GM12865 (cell line): Measurements from ENCODE around the gene DCAF4.

Experiments used
- DNase-seq: peaks from one replicate; pipeline ENCODE4 v3.0.0; 2010; ENCODE audit warnings: low read depth
- H3K4me3 ChIP-seq: 2 replicates; pipeline ENCODE4 v1.5.1; 2011; ENCODE audit warnings: mild to moderate bottlenecking, low read depth, low read length, control low read depth
- TF ChIP-seq, protein P1 (sequence below): IDR thresholded peaks from 2 replicates; pipeline ENCODE4 v1.5.1; 2011; ENCODE audit warnings: low read length, control low read depth, low read depth, inconsistent platforms; ENCODE audit not compliant: insufficient read depth; ENCODE audit errors: missing control alignments

The DCAF4 gene

DNA sequence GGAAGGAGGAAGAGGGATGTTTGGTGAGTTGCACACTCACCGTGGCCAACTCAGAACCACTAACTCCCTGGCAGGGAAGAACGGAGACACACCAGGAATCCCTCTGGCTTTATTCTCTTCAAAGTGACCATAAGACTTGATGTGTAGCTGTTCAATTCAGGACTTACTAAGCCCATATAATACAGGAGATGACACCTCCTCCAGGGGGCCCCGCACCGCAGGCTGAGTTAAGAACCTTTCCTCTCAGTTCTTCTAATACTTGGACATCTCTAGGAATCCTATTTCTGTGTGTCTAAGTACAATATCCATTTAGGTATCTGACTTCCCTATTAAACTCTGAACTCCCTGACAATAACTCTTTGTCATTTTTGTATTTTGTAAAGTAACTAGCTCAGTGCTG lies 49.5 kb downstream of the DCAF4 start:
- TF ChIP-seq, protein P1, sequence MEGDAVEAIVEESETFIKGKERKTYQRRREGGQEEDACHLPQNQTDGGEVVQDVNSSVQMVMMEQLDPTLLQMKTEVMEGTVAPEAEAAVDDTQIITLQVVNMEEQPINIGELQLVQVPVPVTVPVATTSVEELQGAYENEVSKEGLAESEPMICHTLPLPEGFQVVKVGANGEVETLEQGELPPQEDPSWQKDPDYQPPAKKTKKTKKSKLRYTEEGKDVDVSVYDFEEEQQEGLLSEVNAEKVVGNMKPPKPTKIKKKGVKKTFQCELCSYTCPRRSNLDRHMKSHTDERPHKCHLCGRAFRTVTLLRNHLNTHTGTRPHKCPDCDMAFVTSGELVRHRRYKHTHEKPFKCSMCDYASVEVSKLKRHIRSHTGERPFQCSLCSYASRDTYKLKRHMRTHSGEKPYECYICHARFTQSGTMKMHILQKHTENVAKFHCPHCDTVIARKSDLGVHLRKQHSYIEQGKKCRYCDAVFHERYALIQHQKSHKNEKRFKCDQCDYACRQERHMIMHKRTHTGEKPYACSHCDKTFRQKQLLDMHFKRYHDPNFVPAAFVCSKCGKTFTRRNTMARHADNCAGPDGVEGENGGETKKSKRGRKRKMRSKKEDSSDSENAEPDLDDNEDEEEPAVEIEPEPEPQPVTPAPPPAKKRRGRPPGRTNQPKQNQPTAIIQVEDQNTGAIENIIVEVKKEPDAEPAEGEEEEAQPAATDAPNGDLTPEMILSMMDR, result no peak
- no peak overlapping the region for H3K4me3 ChIP-seq
- peak; percentile 17 for DNase-seq

DNA sequence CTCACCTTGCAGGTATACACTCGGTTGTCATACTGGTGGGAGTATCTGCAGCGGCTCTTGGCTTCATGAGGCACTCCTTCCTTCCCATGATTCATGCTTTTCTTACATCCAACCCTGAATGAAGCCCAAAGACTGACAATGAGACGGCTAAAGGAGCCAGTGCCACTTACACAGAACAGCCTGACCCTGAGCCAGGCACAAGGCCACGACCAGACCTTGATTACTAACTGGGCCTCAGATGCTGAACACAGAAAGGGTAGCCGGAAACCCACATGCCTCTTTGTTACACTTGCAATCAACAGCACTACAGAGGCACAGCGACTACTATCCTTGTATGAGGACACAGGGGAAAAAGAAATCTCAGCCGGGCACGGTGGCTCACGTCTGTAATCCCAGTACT lies 52.6 kb downstream of the DCAF4 start:
- no peak for DNase-seq
- TF ChIP-seq, protein P1, result no peak
- H3K4me3 ChIP-seq, result no peak overlapping the region

DNA sequence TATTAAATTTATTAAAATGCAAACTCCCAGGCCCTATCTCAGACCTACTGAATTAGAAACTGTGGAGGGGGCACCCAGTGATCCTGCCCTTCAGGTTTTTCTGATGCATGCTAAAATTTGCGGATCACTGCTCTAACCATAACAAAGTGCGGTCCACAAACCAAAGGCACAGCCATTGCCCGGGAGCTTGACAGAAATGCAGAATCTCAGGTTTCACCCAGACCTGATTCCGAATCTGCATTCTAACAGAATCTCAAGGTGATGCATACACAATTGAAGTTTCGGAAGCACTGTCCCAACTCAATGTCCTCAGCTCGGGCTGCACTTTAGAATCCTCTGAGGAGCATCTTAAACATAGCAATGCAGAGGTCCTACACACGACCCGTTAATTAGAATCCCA lies 54.6 kb downstream of the DCAF4 start:
- DNase-seq, result no peak
- no peak overlapping the region for H3K4me3 ChIP-seq
- TF ChIP-seq, protein P1, result no peak

DNA sequence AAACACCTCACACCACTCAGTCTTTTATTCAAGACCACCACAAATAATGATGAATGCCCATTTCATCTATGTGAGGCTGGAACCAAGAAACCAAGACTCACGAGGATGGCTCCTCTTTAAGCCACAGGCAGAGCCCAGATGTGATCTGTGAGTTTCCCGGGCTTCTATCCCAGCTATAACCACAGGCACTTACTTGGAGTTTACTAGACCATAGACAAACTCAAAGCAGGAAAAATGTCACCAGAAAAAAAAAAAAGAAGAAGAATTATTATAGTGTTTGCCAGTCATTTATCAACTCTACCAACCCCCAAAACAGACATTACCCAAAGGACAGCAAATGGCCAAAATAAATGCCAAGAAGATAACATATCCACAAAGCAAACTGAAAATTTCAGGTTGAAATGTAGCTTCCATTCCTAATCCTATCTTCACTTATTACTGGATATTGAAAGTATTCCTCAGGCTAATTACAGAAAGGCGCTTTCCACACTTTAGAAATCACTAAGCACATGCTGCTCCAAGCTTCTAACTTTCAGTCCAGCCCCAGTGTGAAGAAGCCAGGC lies 56.0 kb downstream of the DCAF4 start:
- no peak overlapping the region for H3K4me3 ChIP-seq
- TF ChIP-seq, protein P1, result no peak
- no peak for DNase-seq

DNA sequence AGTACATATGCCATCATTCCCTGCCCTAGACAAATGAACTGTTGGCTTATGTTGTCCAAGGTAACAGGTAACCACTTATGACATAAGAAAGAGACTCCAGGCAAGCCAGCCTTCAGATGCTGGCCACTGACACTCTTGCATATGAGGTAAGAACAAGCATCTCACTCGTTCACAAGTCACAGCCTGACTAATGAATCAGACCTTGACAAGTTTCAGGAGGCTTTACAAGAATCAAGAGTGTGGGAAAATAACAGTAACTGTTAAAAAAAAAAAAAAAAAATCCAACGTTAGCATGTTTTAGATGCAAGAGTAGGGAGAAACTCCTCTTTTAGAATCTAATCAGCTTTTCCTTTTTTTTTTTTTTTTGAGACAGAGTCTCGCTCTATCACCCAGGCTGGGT lies 60.0 kb downstream of the DCAF4 start:
- no peak overlapping the region for H3K4me3 ChIP-seq
- TF ChIP-seq, protein P1, result no peak
- DNase-seq, result no peak

DNA sequence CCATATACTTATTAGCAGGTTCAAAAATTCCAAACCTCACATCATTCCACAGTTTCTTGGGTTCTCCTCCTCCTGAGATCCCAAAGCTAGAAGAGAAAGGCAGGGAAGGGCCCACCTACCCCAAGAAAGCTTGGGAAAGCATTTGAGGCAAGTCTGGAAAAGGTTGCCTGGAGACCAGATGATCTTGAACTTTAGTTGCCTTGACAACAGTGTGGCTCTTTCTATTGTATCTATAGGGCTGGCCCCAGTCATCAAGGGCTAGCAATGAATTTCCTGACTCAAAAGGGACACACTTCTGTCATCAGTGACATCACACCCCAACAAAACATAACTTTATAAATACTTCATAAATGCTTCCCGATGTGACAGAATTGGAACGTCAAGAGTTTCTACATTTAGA lies 60.6 kb downstream of the DCAF4 start:
- DNase-seq, result no peak
- no peak overlapping the region for H3K4me3 ChIP-seq
- TF ChIP-seq, protein P1, result no peak

DNA sequence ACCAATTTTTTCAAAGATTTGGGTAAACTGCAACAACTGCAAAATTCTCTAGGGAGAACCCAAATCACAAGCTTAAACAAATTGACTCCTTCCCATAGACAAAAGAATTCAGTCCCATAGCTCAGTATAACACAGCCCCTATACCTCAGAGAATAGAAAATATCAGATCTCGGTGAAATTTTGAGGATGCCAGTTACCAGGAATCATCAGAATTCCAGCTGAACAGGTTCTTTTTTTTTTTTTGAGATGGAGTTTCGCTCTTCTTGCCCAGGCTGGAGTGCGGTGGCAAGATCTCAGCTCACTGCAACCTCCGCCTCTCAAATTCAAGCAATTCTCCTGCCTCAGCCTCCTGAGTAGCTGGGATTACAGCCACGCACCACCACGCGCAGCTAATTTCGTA lies 63.9 kb downstream of the DCAF4 start:
- TF ChIP-seq, protein P1, result no peak
- DNase-seq, result no peak
- H3K4me3 ChIP-seq, result no peak overlapping the region
